H9 (cell line): ENCODE results near the gene BSPH1. TPM values are rescaled to one million over a fixed set of nuclear protein-coding genes. Genes with fewer than 3 reads are reported as not detected.
A peak's percentile ranks its signal among the peaks of the same experiment; 100 is the strongest.

Experiments used
- DNase-seq: peaks from one replicate; pipeline ENCODE4 v3.0.0-alpha.2; 2017
- H2AFZ ChIP-seq: one replicate; pipeline ENCODE4 v1.6.1; 2013; ENCODE audit warnings: mild to moderate bottlenecking, low read length, control low read depth, moderate library complexity
- H2AK5ac ChIP-seq: 2 replicates; pipeline ENCODE4 v1.6.1; 2013; ENCODE audit warnings: low read length, control low read depth, mixed read lengths; ENCODE audit not compliant: insufficient read length
- H2BK120ac ChIP-seq: one replicate; pipeline ENCODE4 v1.6.1; 2013; ENCODE audit warnings: low read depth, mild to moderate bottlenecking, low read length, control low read depth, inconsistent platforms; ENCODE audit not compliant: poor library complexity, severe bottlenecking
- H2BK12ac ChIP-seq: 2 replicates; pipeline ENCODE4 v1.6.1; 2013; ENCODE audit warnings: low read length, control low read depth, mixed read lengths, low read depth; ENCODE audit not compliant: insufficient read length
- H2BK15ac ChIP-seq: 2 replicates; pipeline ENCODE4 v1.6.1; 2013; ENCODE audit warnings: low read depth, low read length, control low read depth
- H2BK20ac ChIP-seq: one replicate; pipeline ENCODE4 v1.6.1; 2013; ENCODE audit warnings: low read depth, mild to moderate bottlenecking, low read length, control low read depth, inconsistent platforms; ENCODE audit not compliant: poor library complexity, severe bottlenecking
- H2BK5ac ChIP-seq: 2 replicates; pipeline ENCODE4 v1.6.1; 2013; ENCODE audit warnings: low read length, control low read depth, mixed read lengths; ENCODE audit not compliant: insufficient read length
- H3K14ac ChIP-seq: 2 replicates; pipeline ENCODE4 v1.6.1; 2013; ENCODE audit warnings: low read length, control low read depth; ENCODE audit not compliant: insufficient read depth
- H3K18ac ChIP-seq: 2 replicates; pipeline ENCODE4 v1.6.1; 2013; ENCODE audit warnings: low read depth, mild to moderate bottlenecking, mixed read lengths, low read length, control low read depth; ENCODE audit not compliant: insufficient read length
- H3K23ac ChIP-seq: 2 replicates; pipeline ENCODE4 v1.6.1; 2013; ENCODE audit warnings: low read length, control low read depth, mixed read lengths, low read depth; ENCODE audit not compliant: insufficient read length
- H3K23me2 ChIP-seq: 2 replicates; pipeline ENCODE4 v1.6.1; 2013; ENCODE audit warnings: low read depth, mild to moderate bottlenecking, mixed read lengths, low read length, control low read depth; ENCODE audit not compliant: insufficient read length, poor library complexity, severe bottlenecking
- H3K27ac ChIP-seq: 2 replicates; pipeline ENCODE4 v1.5.1; 2013; ENCODE audit warnings: low read length, control low read depth, mixed read lengths, low read depth; ENCODE audit not compliant: insufficient read length
- H3K27me3 ChIP-seq: 2 replicates; pipeline ENCODE4 v1.6.1; 2013; ENCODE audit warnings: low read length, control low read depth, inconsistent platforms; ENCODE audit not compliant: insufficient read depth
- H3K4ac ChIP-seq: 2 replicates; pipeline ENCODE4 v1.6.1; 2013; ENCODE audit warnings: low read depth, mild to moderate bottlenecking, control low read depth, inconsistent platforms, low read length, moderate library complexity
- H3K4me1 ChIP-seq: 2 replicates; pipeline ENCODE4 v1.6.1; 2013; ENCODE audit warnings: low read length, control low read depth, inconsistent platforms; ENCODE audit not compliant: insufficient read depth
- H3K4me2 ChIP-seq: 2 replicates; pipeline ENCODE4 v1.6.1; 2013; ENCODE audit warnings: low read length, control low read depth, mixed read lengths; ENCODE audit not compliant: insufficient read length, insufficient read depth
- H3K56ac ChIP-seq: 2 replicates; pipeline ENCODE4 v1.6.1; 2013; ENCODE audit warnings: low read depth, mild to moderate bottlenecking, mixed read lengths, low read length, control low read depth; ENCODE audit not compliant: insufficient read length
- H3K79me1 ChIP-seq: 2 replicates; pipeline ENCODE4 v1.6.1; 2013; ENCODE audit warnings: low read depth, mild to moderate bottlenecking, moderate library complexity, low read length, control low read depth, inconsistent platforms; ENCODE audit not compliant: insufficient read depth, poor library complexity, severe bottlenecking
- H3K79me2 ChIP-seq: 2 replicates; pipeline ENCODE4 v1.6.1; 2013; ENCODE audit warnings: low read length, control low read depth, inconsistent platforms; ENCODE audit not compliant: insufficient read depth
- H3K9ac ChIP-seq: 2 replicates; pipeline ENCODE4 v1.6.1; 2013; ENCODE audit warnings: low read length, control low read depth, mixed read lengths; ENCODE audit not compliant: insufficient read length; ENCODE audit errors: extremely low read depth
- H3K9me3 ChIP-seq: one replicate; pipeline ENCODE4 v1.6.1; 2013; ENCODE audit warnings: low read depth, low read length, inconsistent platforms; ENCODE audit not compliant: control insufficient read depth
- H3T11ph ChIP-seq: one replicate; pipeline ENCODE4 v1.6.1; 2013; ENCODE audit warnings: mild to moderate bottlenecking, low read length, control low read depth, inconsistent platforms
- H4K20me1 ChIP-seq: one replicate; pipeline ENCODE4 v1.6.1; 2013; ENCODE audit not compliant: control insufficient read depth, insufficient read length, insufficient read depth
- H4K5ac ChIP-seq: 2 replicates; pipeline ENCODE4 v1.6.1; 2013; ENCODE audit warnings: low read depth, mild to moderate bottlenecking, mixed read lengths, low read length, control low read depth; ENCODE audit not compliant: insufficient read length
- H4K8ac ChIP-seq: replicated peaks from 2 replicates; pipeline ENCODE4 v1.6.1; 2013; ENCODE audit warnings: low read length, control low read depth, mixed read lengths, low read depth; ENCODE audit not compliant: insufficient read length
- H4K91ac ChIP-seq: 2 replicates; pipeline ENCODE4 v1.6.1; 2013; ENCODE audit warnings: low read depth, mild to moderate bottlenecking, moderate library complexity, mixed read lengths, low read length, control low read depth; ENCODE audit not compliant: insufficient read length
- H3K27ac Mint-ChIP-seq, 3 experiments: 2 replicates in 2 of 3; 3 replicates in 1 of 3; pipeline ENCODE4 v1.8.0; 2020 to 2021; ENCODE audit warnings: mixed read lengths in 3 of 3, mild to moderate bottlenecking in 1 of 3, moderate library complexity in 1 of 3
- H3K27me3 Mint-ChIP-seq: 2 replicates; pipeline ENCODE4 v1.8.0; 2021; ENCODE audit warnings: low read depth, mild to moderate bottlenecking, moderate library complexity, mixed read lengths
- H3K36me3 Mint-ChIP-seq, 3 experiments: 2 replicates in 2 of 3; 3 replicates in 1 of 3; pipeline ENCODE4 v1.8.0; 2020 to 2021; ENCODE audit warnings: low read depth in 3 of 3, mixed read lengths in 3 of 3; ENCODE audit not compliant: insufficient read depth in 1 of 3
- H3K4me1 Mint-ChIP-seq, 2 experiments: 2 replicates each; pipeline ENCODE4 v1.8.0; 2020; ENCODE audit warnings: mixed read lengths in 2 of 2
- H3K4me3 Mint-ChIP-seq, 2 experiments: 2 replicates in 1 of 2; 3 replicates in 1 of 2; pipeline ENCODE4 v1.8.0; 2020 to 2021; ENCODE audit warnings: mild to moderate bottlenecking in 2 of 2, mixed read lengths in 2 of 2, moderate library complexity in 1 of 2
- H3K9me3 Mint-ChIP-seq, 2 experiments: 2 replicates in 1 of 2; 3 replicates in 1 of 2; pipeline ENCODE4 v1.8.0; 2020; ENCODE audit warnings: mild to moderate bottlenecking in 2 of 2, mixed read lengths in 2 of 2, moderate library complexity in 1 of 2
- WGBS: extraction: QIAGEN DNeasy Blood & Tissue Kit; methylation state at CpG from one replicate; pipeline ENCODE4 v1.1.7; 2013; ENCODE audit warnings: missing lambda C conversion rate, low lambda C conversion rate, mixed read lengths; ENCODE audit not compliant: insufficient read length; ENCODE audit errors: extremely low coverage; 5-methylcytosine and 5-hydroxymethylcytosine counted together
- total RNA-seq: library from RNA; stranded (reverse); gene quantifications from 2 replicates; pipeline ENCODE4 v1.2.1, GENCODE V29; 2021
- TF ChIP-seq, protein P1 (sequence below): fragments of 200-600 bp; sonication (generic); conservative IDR thresholded peaks from 3 replicates; pipeline ENCODE4 v1.8.0; 2021; ENCODE audit warnings: antibody characterized with exemption, mild to moderate bottlenecking

Gene BSPH1
- total RNA-seq, 1 experiment from 2014 or later = not detected

DNA sequence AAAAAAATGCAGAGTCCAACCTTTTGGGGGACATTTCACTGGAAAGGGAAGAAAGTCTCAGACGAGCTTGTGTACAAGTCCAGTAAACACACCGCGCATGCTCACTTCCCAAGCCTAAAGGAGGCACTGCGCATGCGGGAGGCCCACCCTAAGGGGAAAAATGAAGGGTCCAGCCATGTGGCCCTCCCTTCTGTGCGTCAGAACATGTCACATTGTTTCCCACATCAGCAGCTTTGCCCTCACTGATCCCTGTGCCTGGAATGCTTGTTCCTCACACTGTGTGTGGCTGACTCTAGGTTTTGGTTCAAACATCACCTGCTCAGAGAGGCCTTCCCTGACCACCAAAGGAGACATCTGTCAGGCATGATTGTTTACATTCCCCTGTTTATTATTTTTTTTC lies 6.8 kb upstream of the BSPH1 start:
- Histone ChIP-seq H3K23ac (no peak overlapping the region), H3K4me2 (no peak overlapping the region), H3K4ac (no peak overlapping the region), H2BK12ac (no peak overlapping the region), H3K18ac (no peak overlapping the region), H4K8ac (no peak overlapping the region), H4K20me1 (no peaks in the 10 kb centered on the region), H3K27ac (no peak overlapping the region), H2BK15ac (no peak overlapping the region), H4K5ac (no peak overlapping the region), H2BK20ac (peak overlapping the region; percentile 14), H4K91ac (no peak overlapping the region), H3K27me3 (no peaks in the 10 kb centered on the region), H2AFZ (no peak overlapping the region), H3K79me2 (no peaks in the 10 kb centered on the region), H3K9me3 (no peaks in the 10 kb centered on the region), H3T11ph (no peak overlapping the region), H3K79me1 (no peaks in the 10 kb centered on the region), H3K56ac (no peak overlapping the region), H3K23me2 (no peaks in the 10 kb centered on the region), H2BK5ac (no peak overlapping the region), H2BK120ac (no peak overlapping the region), H2AK5ac (no peak overlapping the region), H3K14ac (no peak overlapping the region), H3K4me1 (no peaks in the 10 kb centered on the region), H3K9ac (no peak overlapping the region)
- TF ChIP-seq, protein P1, sequence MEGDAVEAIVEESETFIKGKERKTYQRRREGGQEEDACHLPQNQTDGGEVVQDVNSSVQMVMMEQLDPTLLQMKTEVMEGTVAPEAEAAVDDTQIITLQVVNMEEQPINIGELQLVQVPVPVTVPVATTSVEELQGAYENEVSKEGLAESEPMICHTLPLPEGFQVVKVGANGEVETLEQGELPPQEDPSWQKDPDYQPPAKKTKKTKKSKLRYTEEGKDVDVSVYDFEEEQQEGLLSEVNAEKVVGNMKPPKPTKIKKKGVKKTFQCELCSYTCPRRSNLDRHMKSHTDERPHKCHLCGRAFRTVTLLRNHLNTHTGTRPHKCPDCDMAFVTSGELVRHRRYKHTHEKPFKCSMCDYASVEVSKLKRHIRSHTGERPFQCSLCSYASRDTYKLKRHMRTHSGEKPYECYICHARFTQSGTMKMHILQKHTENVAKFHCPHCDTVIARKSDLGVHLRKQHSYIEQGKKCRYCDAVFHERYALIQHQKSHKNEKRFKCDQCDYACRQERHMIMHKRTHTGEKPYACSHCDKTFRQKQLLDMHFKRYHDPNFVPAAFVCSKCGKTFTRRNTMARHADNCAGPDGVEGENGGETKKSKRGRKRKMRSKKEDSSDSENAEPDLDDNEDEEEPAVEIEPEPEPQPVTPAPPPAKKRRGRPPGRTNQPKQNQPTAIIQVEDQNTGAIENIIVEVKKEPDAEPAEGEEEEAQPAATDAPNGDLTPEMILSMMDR = no peak
- Mint-ChIP-seq H3K27ac (no peak overlapping the region), H3K9me3 (peaks cover 7 to 12% of the 10 kb centered on the region in 2 experiments; a peak in 4 of 5 replicates), H3K36me3 (no peaks in the 10 kb centered on the region; a peak in 1 of 7 replicates), H3K4me1 (no peaks in the 10 kb centered on the region), H3K27me3 (peaks cover 6% of the 10 kb centered on the region; the same call in 1 of the 2 replicates), H3K4me3 (no peak overlapping the region)
- DNase-seq = no peak
- WGBS = no CpG with 5 or more reads among the region's 6 CpGs
